Prostate gland (tissue), 2 donors: ENCODE results near the gene SRSF3. TPM values are rescaled to one million over a fixed set of nuclear protein-coding genes. Genes with fewer than 3 reads are reported as not detected.
"Not testable (repeated sequence)": the region's sequence is repeated elsewhere in the genome, so short reads cannot be mapped to it uniquely, and the experiment has no call there.

Experiments used
- DNase-seq: peaks from one replicate; pipeline ENCODE4 v3.0.0-alpha.2; 2019; ENCODE audit warnings: low spot score
- H3K27ac ChIP-seq, 2 donors: fragments of 200-600 bp; sonication (generic); 2 replicates each; pipeline ENCODE4 v1.5.1; 2017 to 2019
- H3K27me3 ChIP-seq: fragments of 200-600 bp; sonication (generic); replicated peaks from 2 replicates; pipeline ENCODE4 v1.5.1; 2019; ENCODE audit not compliant: insufficient read depth
- H3K36me3 ChIP-seq, 2 donors: fragments of 200-600 bp; sonication (generic); 1 replicate in 1 of 2; 2 replicates in 1 of 2; pipeline versions ENCODE4 v1.5.1 to v1.8.1; 2017 to 2019
- H3K4me1 ChIP-seq: fragments of 200-600 bp; sonication (generic); replicated peaks from 2 replicates; pipeline ENCODE4 v1.5.1; 2019
- H3K4me3 ChIP-seq, 2 donors: fragments of 200-600 bp; sonication (generic); 2 replicates each; pipeline ENCODE4 v1.5.1; 2017 to 2019
- H3K9me3 ChIP-seq: fragments of 200-600 bp; sonication (generic); 2 replicates; pipeline ENCODE4 v1.5.1; 2017
- CTCF ChIP-seq, 4 experiments: fragments of 200-600 bp in 2 of 4; fragments of 450-650 bp in 2 of 4; sonication (generic) in 2 of 4; IDR thresholded peaks; 1 replicate in 3 of 4; 2 replicates in 1 of 4; pipeline ENCODE4 v1.5.1; 2016 to 2019; ENCODE audit warnings: antibody characterized with exemption in 4 of 4, mild to moderate bottlenecking in 2 of 4, moderate library complexity in 2 of 4
- POLR2A ChIP-seq: fragments of 450-650 bp; IDR thresholded peaks from one replicate; pipeline ENCODE4 v1.6.1; 2016; ENCODE audit warnings: antibody characterized with exemption, mild to moderate bottlenecking
- POLR2AphosphoS5 ChIP-seq: sonication (generic); formaldehyde crosslinking; IDR thresholded peaks from one replicate; pipeline ENCODE4 v1.6.1; 2017; ENCODE audit warnings: antibody characterized with exemption
- WGBS: methylation state at CpG from one replicate; pipeline ENCODE4 v1.1.5; 2018; 5-methylcytosine and 5-hydroxymethylcytosine counted together
- intact Hi-C: fragments of 100-400 bp; cut with DNase I; formaldehyde crosslinking; loops from one replicate; pipeline ENCODE4 v1.14.2; 2022
- total RNA-seq, 2 donors: library from RNA; depleted of rRNA; stranded (reverse); fragments of >200 nt; gene quantifications; one replicate each; pipeline ENCODE4 v1.1.0, GENCODE V29; 2016

Gene SRSF3
- total RNA-seq, 2 donors from 2014 or later: 111 to 153 TPM

- intact Hi-C loops: loop anchor here (10.0 kb wide), 1 partner anchor 234 kb away; no protein-coding TSS in a partner anchor
These were observed 16.8 kb downstream of the SRSF3 start for GRCh38 chr6:36610956-36611336.

GRCh38 chr6:36611679-36612078 lies 17.5 kb downstream of the SRSF3 start:
- H3K4me1 ChIP-seq, H3K36me3 ChIP-seq, H3K4me3 ChIP-seq, H3K9me3 ChIP-seq, H3K27me3 ChIP-seq, H3K27ac ChIP-seq, DNase-seq: not testable (repeated sequence)
- WGBS: 90% methylated on average over 3 of the region's 3 CpGs
- intact Hi-C loops: loop anchor here (10.0 kb wide), 1 partner anchor 233 kb away; no protein-coding TSS in a partner anchor

More at GRCh38 chr6:36610956-36611336, 16.8 kb downstream of the SRSF3 start:
- Histone ChIP-seq H3K27me3 (no peaks in the 10 kb centered on the region), H3K4me3 (no peak overlapping the region), H3K4me1 (no peaks in the 10 kb centered on the region), H3K9me3 (no peaks in the 10 kb centered on the region), H3K27ac (no peak overlapping the region), H3K36me3 (peaks cover 0 to 4% of the 10 kb centered on the region in 2 donors)
- no peak for DNase-seq
- TF ChIP-seq POLR2A: no peak
- 36% methylated on average over 1 of the region's 1 CpG for WGBS

- Histone ChIP-seq H3K9me3 (no peaks in the 10 kb centered on the region), H3K36me3 (peaks cover 0 to 2% of the 10 kb centered on the region in 2 donors), H3K27me3 (no peaks in the 10 kb centered on the region), H3K4me1 (peaks cover under 1% of the 10 kb centered on the region), H3K4me3 (no peak overlapping the region), H3K27ac (no peak overlapping the region)
- DNase-seq: no peak
- TF ChIP-seq POLR2AphosphoS5 (no peak), POLR2A (no peak), CTCF (IDR thresholded peaks at IDR 0.05) (no peak)
- WGBS: 94% methylated on average over 10 of the region's 10 CpGs
- intact Hi-C loops: loop anchor here (10.0 kb wide), 1 partner anchor 233 kb away; no protein-coding TSS in a partner anchor
These were observed 18.0 kb downstream of the SRSF3 start for GRCh38 chr6:36612101-36612625.

- Histone ChIP-seq H3K9me3 (no peaks in the 10 kb centered on the region), H3K27me3 (no peaks in the 10 kb centered on the region), H3K4me3 (no peak overlapping the region), H3K4me1 (peaks cover 6% of the 10 kb centered on the region), H3K36me3 (no peaks in the 10 kb centered on the region), H3K27ac (no peak overlapping the region)
- DNase-seq: no peak
- WGBS: 94% methylated on average over 9 of the region's 9 CpGs
- TF ChIP-seq CTCF (IDR thresholded peaks at IDR 0.05) (no peak), POLR2A (no peak), POLR2AphosphoS5 (no peak)
- intact Hi-C loops: loop anchor here (10.0 kb wide), 1 partner anchor 231 kb away; no protein-coding TSS in a partner anchor
These were observed 19.2 kb downstream of the SRSF3 start for GRCh38 chr6:36613200-36613995.

- DNase-seq: no peak
- TF ChIP-seq POLR2A (no peak), CTCF (IDR thresholded peaks at IDR 0.05) (peak; percentile 28 to 62 (median 52))
- no peaks in the 10 kb centered on the region for H3K36me3 ChIP-seq
- no peak overlapping the region for H3K27ac ChIP-seq
- H3K9me3 ChIP-seq: no peaks in the 10 kb centered on the region
- no peak overlapping the region for H3K4me3 ChIP-seq
- peaks cover 6% of the 10 kb centered on the region for H3K4me1 ChIP-seq
- intact Hi-C loops: loop anchor here (10.0 kb wide), 1 partner anchor 230 kb away; no protein-coding TSS in a partner anchor
- H3K27me3 ChIP-seq: no peaks in the 10 kb centered on the region
- WGBS: 73% methylated on average over 7 of the region's 7 CpGs
These were observed 21.0 kb downstream of the SRSF3 start for GRCh38 chr6:36615018-36615761.
